AG04450 (cell line): ENCODE measurements around the gene HLA-E. TPM values are rescaled to one million over a fixed set of nuclear protein-coding genes. Genes with fewer than 3 reads are reported as not detected.
"Not testable (repeated sequence)": the region's sequence is repeated elsewhere in the genome, so short reads cannot be mapped to it uniquely, and the experiment has no call there.

Source experiments
- CTCF ChIA-PET: fragments of 300-600, 350-600 bp; formaldehyde crosslinking; extraction: SDS; loops from one replicate; lab custom pipeline; 2022; ENCODE audit warnings: antibody characterized with exemption, inconsistent platforms; lab: Charles Lee
- POLR2A ChIA-PET: fragments of 350-600 bp; formaldehyde crosslinking; extraction: SDS; loops from one replicate; lab custom pipeline; 2021; ENCODE audit warnings: antibody characterized with exemption, inconsistent platforms; lab: Yijun Ruan, JAX
- DNase-seq: peaks from one replicate; pipeline ENCODE4 v3.0.0-alpha.2; 2011; ENCODE audit warnings: low read depth, low spot score
- H3K27ac ChIP-seq: one replicate; pipeline ENCODE4 v1.5.1; 2012; ENCODE audit warnings: low read depth, low read length, control low read depth
- H3K27me3 ChIP-seq: one replicate; pipeline ENCODE4 v1.6.0; 2012; ENCODE audit warnings: low read length; ENCODE audit not compliant: control insufficient read depth, insufficient read depth
- H3K4me3 ChIP-seq: 2 replicates; pipeline ENCODE4 v1.5.1; 2011; ENCODE audit warnings: mild to moderate bottlenecking, low read depth, low read length, control low read depth
- H3K9me3 ChIP-seq: 2 replicates; pipeline ENCODE4 v1.5.1; 2012; ENCODE audit warnings: low read length; ENCODE audit not compliant: control insufficient read depth, insufficient read depth
- CTCF ChIP-seq: IDR thresholded peaks from 2 replicates; pipeline ENCODE4 v1.5.1; 2011; ENCODE audit warnings: low read depth, low read length, control low read depth, inconsistent platforms
- polyA plus RNA-seq: library from polyadenylated mRNA; depleted of rRNA; stranded (reverse); fragments of >200 nt; gene quantifications from 2 replicates; pipeline ENCODE4 v1.2.3, GENCODE V29; 2011

HLA-E gene
- polyA plus RNA-seq, 1 experiment, result 127 TPM

GRCh38 chr6:30480536-30481156 is 8.7 kb upstream of the HLA-E start:
- ChIA-PET POLR2A (no interaction called here), CTCF (interaction anchor here (0.9 to 9.5 kb wide), 3 partner anchors 27 to 61 kb away, joined by 3 to 437 read pairs (median 8); no protein-coding TSS in a partner anchor)
- DNase-seq, result no peak
- Histone ChIP-seq H3K27ac (no peak overlapping the region), H3K4me3 (no peak overlapping the region), H3K27me3 (peaks cover 34% of the 10 kb centered on the region), H3K9me3 (no peaks in the 10 kb centered on the region; the same call in 1 of the 2 replicates)
- TF ChIP-seq CTCF, result no peak

- POLR2A ChIA-PET, result interaction anchor here (0.5 to 1.1 kb wide), 5 partner anchors 51 to 131 kb away, joined by 3 to 5 read pairs (median 3); no protein-coding TSS in a partner anchor
- CTCF ChIA-PET, result interaction anchor here (0.8 to 9.5 kb wide), 12 partner anchors 7 to 119 kb away, joined by 3 to 437 read pairs (median 5); no protein-coding TSS in a partner anchor
- no peak overlapping the region for H3K27ac ChIP-seq
- peaks cover 34% of the 10 kb centered on the region for H3K27me3 ChIP-seq
- H3K9me3 ChIP-seq, result no peaks in the 10 kb centered on the region; the same call in 1 of the 2 replicates
- DNase-seq, result no peak
- no peak overlapping the region for H3K4me3 ChIP-seq
- no peak; the same call in 1 of the 2 replicates for TF ChIP-seq CTCF
Observed at GRCh38 chr6:30481211-30481964, 7.9 kb upstream of the HLA-E start.

- peak; percentile 81 for TF ChIP-seq CTCF
- ChIA-PET CTCF (interaction anchor here (0.6 to 9.5 kb wide), 19 partner anchors 8 to 605 kb away, joined by 3 to 437 read pairs (median 4); partner anchors contain the start of gene ABCF1), POLR2A (interaction anchor here (0.5 to 1.1 kb wide), 5 partner anchors 51 to 130 kb away, joined by 3 to 5 read pairs (median 3); no protein-coding TSS in a partner anchor)
- not testable (repeated sequence) for H3K9me3 ChIP-seq, DNase-seq, H3K27ac ChIP-seq
- Histone ChIP-seq H3K27me3 (peaks cover 34% of the 10 kb centered on the region), H3K4me3 (peak overlapping the region; percentile 29)
Observed at GRCh38 chr6:30481965-30482644, 7.2 kb upstream of the HLA-E start.

GRCh38 chr6:30483677-30484279 is 5.5 kb upstream of the HLA-E start:
- DNase-seq, result no peak

More at GRCh38 chr6:30483677-30484279, 5.5 kb upstream of the HLA-E start:
- ChIA-PET CTCF (interaction anchor here (0.6 to 9.5 kb wide), 22 partner anchors 10 to 603 kb away, joined by 3 to 437 read pairs (median 6); partner anchors contain the start of genes ABCF1 and PRR3), POLR2A (no interaction called here)
- H3K4me3 ChIP-seq, result no peak overlapping the region
- no peak overlapping the region for H3K27ac ChIP-seq
- H3K9me3 ChIP-seq, result no peaks in the 10 kb centered on the region; the same call in 1 of the 2 replicates
- H3K27me3 ChIP-seq, result peaks cover 34% of the 10 kb centered on the region
- TF ChIP-seq CTCF, result peak; percentile 64
